Peyer's patch (tissue), 4 donors: ENCODE data around the gene ADPRM. TPM values are rescaled to one million over a fixed set of nuclear protein-coding genes. Genes with fewer than 3 reads are reported as not detected.
A peak's percentile ranks its signal among the peaks of the same experiment; 100 is the strongest.

ENCODE experiments used
- DNase-seq, 3 donors: peaks; one replicate each; pipeline ENCODE4 v3.0.0-alpha.2; 2017 to 2019
- H3K27ac ChIP-seq, 4 donors: fragments of 200-600 bp; sonication (generic); one replicate each; pipeline ENCODE4 v1.5.1; 2016 to 2019
- H3K27me3 ChIP-seq, 2 donors: fragments of 200-600 bp; sonication (generic); one replicate each; pipeline ENCODE4 v1.5.1; 2019
- H3K36me3 ChIP-seq, 3 donors: fragments of 200-600 bp; sonication (generic); one replicate each; pipeline ENCODE4 v1.5.1; 2016 to 2019
- H3K4me1 ChIP-seq, 4 donors: fragments of 200-600 bp; sonication (generic); one replicate each; pipeline ENCODE4 v1.5.1; 2016 to 2019
- H3K4me3 ChIP-seq, 4 donors: fragments of 200-600 bp; sonication (generic); 1 replicate in 3 of 4; 2 replicates in 1 of 4; pipeline ENCODE4 v1.5.1; 2016 to 2019; ENCODE audit warnings: mild to moderate bottlenecking in 1 of 4
- H3K9me3 ChIP-seq, 4 donors: fragments of 200-600 bp; sonication (generic); one replicate each; pipeline ENCODE4 v1.5.1; 2016 to 2019; ENCODE audit warnings: mild to moderate bottlenecking in 1 of 4
- POLR2A ChIP-seq, 2 donors: fragments of 450-650 bp; IDR thresholded peaks; one replicate each; pipeline ENCODE4 v1.5.1; 2017; ENCODE audit warnings: antibody characterized with exemption in 2 of 2, mild to moderate bottlenecking in 2 of 2, moderate library complexity in 2 of 2
- total RNA-seq, 4 donors: library from RNA; depleted of rRNA; stranded (reverse); fragments of >200 nt; gene quantifications; one replicate each; pipeline ENCODE4 v1.1.0, GENCODE V29; 2016
- TF ChIP-seq, protein P1 (sequence below), 6 experiments: fragments of 450-650 bp in 4 of 6; fragments of 200-600 bp in 2 of 6; sonication (generic) in 1 of 6; IDR thresholded peaks; one replicate each; pipeline ENCODE4 v1.5.1; 2017 to 2019; ENCODE audit warnings: antibody characterized with exemption in 6 of 6, mild to moderate bottlenecking in 3 of 6, moderate library complexity in 1 of 6

Gene ADPRM
- total RNA-seq, 4 donors from 2014 or later: 6.5 to 20.6 (median 14.0) TPM

DNA sequence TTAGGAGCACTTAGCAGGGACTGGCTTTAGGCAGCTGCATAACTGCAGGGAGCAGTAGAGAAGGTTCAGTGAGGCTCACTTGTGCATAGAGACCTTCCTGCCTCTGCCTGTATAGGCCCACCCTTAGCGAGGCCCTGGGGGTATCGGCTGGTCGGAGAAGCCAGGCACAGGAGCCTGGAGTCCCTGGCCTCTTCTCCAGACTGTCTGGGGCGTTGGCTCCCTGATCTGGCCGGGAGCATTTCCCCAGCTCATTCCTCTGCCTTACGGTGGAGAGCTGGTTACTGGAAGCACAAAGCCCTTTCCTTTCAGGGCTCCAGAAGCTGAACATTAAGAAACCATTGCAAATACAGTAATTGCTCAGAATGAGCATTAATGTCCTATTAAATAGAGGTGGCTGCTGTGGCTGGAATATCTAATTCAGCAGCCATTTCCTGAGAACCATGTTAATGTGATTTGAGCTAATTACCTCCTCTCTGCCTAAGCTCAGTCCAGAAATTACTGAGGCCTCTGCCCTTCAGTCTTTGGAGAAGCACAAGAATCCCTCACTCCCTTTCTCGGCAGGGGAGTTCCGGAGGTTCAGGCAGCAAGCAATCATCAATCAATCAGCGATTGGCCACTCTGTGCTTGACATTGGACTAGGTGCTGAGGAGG is 51.3 kb downstream of the ADPRM start:
- Histone ChIP-seq H3K27ac (no peak overlapping the region), H3K36me3 (no peaks in the 10 kb centered on the region), H3K4me1 (peaks cover 0 to 1% (median 0%) of the 10 kb centered on the region in 4 donors), H3K9me3 (no peaks in the 10 kb centered on the region), H3K4me3 (no peak overlapping the region), H3K27me3 (no peaks in the 10 kb centered on the region)
- TF ChIP-seq, protein P1, sequence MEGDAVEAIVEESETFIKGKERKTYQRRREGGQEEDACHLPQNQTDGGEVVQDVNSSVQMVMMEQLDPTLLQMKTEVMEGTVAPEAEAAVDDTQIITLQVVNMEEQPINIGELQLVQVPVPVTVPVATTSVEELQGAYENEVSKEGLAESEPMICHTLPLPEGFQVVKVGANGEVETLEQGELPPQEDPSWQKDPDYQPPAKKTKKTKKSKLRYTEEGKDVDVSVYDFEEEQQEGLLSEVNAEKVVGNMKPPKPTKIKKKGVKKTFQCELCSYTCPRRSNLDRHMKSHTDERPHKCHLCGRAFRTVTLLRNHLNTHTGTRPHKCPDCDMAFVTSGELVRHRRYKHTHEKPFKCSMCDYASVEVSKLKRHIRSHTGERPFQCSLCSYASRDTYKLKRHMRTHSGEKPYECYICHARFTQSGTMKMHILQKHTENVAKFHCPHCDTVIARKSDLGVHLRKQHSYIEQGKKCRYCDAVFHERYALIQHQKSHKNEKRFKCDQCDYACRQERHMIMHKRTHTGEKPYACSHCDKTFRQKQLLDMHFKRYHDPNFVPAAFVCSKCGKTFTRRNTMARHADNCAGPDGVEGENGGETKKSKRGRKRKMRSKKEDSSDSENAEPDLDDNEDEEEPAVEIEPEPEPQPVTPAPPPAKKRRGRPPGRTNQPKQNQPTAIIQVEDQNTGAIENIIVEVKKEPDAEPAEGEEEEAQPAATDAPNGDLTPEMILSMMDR (IDR thresholded peaks at IDR 0.05): no peak
- TF ChIP-seq POLR2A (IDR thresholded peaks at IDR 0.05): no peak
- DNase-seq: no peak

DNA sequence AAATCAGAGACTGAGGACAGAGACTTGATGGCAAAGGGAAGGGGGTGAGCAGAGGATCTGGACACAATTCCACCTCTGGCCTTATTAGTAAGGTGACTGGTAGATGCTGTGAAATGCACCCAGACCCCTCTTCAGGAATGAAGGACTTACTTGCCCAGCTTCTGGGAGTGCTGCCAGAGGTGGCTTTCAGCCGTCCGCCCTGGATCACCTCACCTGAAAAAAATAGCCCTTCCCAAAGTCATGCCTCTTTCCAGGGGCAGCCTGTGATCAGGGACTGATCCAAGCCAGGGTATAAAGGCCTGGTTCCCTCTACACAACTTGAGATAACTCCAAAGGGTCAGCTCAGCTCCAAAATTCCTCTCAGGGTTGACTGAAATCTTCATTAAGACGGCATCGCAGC is 52.8 kb downstream of the ADPRM start:
- DNase-seq: no peak
- no peak overlapping the region for H3K4me3 ChIP-seq
- no peaks in the 10 kb centered on the region for H3K27me3 ChIP-seq
- no peaks in the 10 kb centered on the region for H3K9me3 ChIP-seq
- no peak overlapping the region for H3K27ac ChIP-seq
- no peaks in the 10 kb centered on the region for H3K36me3 ChIP-seq
- TF ChIP-seq, protein P1 (IDR thresholded peaks at IDR 0.05): no peak
- no peak for TF ChIP-seq POLR2A (IDR thresholded peaks at IDR 0.05)
- no peaks in the 10 kb centered on the region for H3K4me1 ChIP-seq

DNA sequence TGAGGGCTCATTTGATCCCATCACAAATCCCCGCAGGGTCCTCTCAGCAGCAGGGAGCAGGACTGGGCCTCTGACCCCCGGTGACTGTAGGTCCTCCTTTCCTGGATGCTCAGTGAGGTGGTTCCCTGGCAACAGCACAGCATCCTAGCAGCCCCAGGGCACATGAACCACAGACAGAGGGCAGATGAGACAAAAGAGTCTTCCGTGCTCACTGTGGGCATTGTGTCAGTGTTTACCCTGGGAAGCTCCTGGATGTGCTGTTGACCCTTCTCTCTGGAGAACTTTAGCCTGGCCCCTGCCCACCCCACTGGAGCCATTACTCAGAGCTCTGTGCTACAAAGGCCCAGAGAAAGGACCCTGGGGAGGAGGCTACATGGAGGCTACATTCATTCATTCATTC is 54.2 kb downstream of the ADPRM start:
- Histone ChIP-seq H3K27ac (no peak overlapping the region), H3K4me3 (no peak overlapping the region), H3K27me3 (no peaks in the 10 kb centered on the region), H3K9me3 (no peaks in the 10 kb centered on the region), H3K36me3 (no peaks in the 10 kb centered on the region), H3K4me1 (no peaks in the 10 kb centered on the region)
- no peak for DNase-seq
- TF ChIP-seq, protein P1 (IDR thresholded peaks at IDR 0.05): no peak
- TF ChIP-seq POLR2A (IDR thresholded peaks at IDR 0.05): no peak

DNA sequence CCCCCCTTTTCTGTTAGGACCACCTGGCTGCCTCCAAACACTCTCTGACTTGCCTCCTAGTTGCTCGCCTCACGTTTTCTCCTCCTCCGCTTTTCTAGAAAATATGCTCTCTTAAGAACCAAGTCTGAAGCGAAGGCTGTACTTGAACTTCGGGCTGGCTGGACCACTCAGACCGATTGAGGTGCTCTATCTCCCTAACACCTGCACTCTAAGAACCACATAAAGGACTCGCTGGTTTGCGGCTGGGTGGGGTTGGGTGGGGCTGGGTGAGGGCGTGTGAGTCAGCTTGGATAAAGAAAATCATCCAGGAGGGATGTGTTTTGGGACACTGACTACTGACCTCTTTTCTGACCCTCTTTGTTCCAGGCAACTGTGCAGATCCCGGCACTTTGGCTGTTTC is 55.3 kb downstream of the ADPRM start:
- Histone ChIP-seq H3K36me3 (no peaks in the 10 kb centered on the region), H3K4me3 (no peak overlapping the region), H3K27me3 (no peaks in the 10 kb centered on the region), H3K4me1 (no peaks in the 10 kb centered on the region), H3K27ac (no peak overlapping the region), H3K9me3 (no peaks in the 10 kb centered on the region)
- no peak for DNase-seq
- TF ChIP-seq, protein P1 (IDR thresholded peaks at IDR 0.05): no peak
- TF ChIP-seq POLR2A (IDR thresholded peaks at IDR 0.05): no peak

DNA sequence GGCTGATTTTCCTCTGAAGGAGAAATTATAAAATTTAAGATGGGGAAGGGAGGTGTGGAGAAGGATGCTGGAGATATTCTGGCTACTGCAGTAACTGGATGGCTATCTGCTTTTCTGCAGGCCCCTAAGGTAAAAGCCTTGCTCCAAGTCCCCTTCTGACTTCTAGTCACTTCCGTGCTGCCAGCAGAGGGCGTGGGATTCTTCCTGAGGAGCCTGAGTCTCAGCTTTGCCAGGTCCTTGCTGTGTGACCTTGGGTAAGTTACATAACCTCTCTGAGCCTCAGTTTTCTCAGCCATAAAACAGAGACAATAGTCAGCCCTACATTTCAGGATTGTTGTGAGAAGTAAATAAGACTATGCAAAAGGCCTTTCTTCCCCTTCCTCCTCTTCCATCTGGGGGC is 56.7 kb downstream of the ADPRM start:
- TF ChIP-seq POLR2A (IDR thresholded peaks at IDR 0.05): no peak
- TF ChIP-seq, protein P1 (IDR thresholded peaks at IDR 0.05): peak in 3 of 6 experiments; percentile 32 to 50 (median 36)
- DNase-seq: peak in 1 of 3 donors; percentile 69
- H3K27ac ChIP-seq: no peak overlapping the region

More for the DNA sequence above, 56.7 kb downstream of the ADPRM start:
- Histone ChIP-seq H3K36me3 (no peaks in the 10 kb centered on the region), H3K4me1 (no peaks in the 10 kb centered on the region), H3K4me3 (no peak overlapping the region), H3K9me3 (no peaks in the 10 kb centered on the region), H3K27me3 (no peaks in the 10 kb centered on the region)
